Measurements from ENCODE around the gene RNF111.

DNA sequence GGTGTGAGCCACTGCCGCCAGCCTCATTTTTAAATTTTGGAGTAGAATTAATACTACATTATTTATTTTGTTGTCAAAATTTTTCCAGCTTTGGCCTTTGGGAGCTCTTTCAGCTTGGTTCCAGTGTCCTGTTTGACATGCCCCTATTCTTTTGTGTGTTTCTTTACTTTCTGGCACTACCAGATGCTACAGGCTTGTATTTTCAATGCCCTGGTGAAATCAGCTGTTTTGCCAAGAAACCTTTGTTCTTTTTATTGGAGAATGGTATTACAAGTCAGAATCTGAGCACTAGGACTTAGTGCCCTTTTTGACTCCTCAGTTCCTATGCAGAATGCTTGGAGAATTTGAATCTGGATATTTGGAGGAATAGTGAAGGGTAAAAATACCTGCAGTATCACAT, 26.6 kb downstream of the RNF111 start:
- TF ChIP-seq, protein P1, sequence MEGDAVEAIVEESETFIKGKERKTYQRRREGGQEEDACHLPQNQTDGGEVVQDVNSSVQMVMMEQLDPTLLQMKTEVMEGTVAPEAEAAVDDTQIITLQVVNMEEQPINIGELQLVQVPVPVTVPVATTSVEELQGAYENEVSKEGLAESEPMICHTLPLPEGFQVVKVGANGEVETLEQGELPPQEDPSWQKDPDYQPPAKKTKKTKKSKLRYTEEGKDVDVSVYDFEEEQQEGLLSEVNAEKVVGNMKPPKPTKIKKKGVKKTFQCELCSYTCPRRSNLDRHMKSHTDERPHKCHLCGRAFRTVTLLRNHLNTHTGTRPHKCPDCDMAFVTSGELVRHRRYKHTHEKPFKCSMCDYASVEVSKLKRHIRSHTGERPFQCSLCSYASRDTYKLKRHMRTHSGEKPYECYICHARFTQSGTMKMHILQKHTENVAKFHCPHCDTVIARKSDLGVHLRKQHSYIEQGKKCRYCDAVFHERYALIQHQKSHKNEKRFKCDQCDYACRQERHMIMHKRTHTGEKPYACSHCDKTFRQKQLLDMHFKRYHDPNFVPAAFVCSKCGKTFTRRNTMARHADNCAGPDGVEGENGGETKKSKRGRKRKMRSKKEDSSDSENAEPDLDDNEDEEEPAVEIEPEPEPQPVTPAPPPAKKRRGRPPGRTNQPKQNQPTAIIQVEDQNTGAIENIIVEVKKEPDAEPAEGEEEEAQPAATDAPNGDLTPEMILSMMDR (IDR thresholded peaks at IDR 0.05 in 2 of 3, conservative IDR thresholded peaks at IDR 0.05 in 1 of 3; ENCODE audit: insufficient read depth in 2 of 3, low read depth in 1 of 3, low read length in 3 of 3), result no peak
- no peak for TF ChIP-seq MXI1 (IDR thresholded peaks at IDR 0.05; ENCODE audit: low read depth, low read length)
- no peak for TF ChIP-seq PTTG1 (tag; IDR thresholded peaks at IDR 0.05; ENCODE audit: low read depth)
- TF ChIP-seq ZFP30 (CRISPR knock-in tag; IDR thresholded peaks at IDR 0.05; ENCODE audit: borderline replicate concordance), result no peak
- TF ChIP-seq MTA2 (IDR thresholded peaks at IDR 0.05; ENCODE audit: low read depth), result no peak

Data from K562 (cell line).